ENCODE measurements around the gene RPS6KL1.
"Not testable (repeated sequence)": the region's sequence is repeated elsewhere in the genome, so short reads cannot be mapped to it uniquely, and the experiment has no call there.

RPS6KL1 gene

DNA sequence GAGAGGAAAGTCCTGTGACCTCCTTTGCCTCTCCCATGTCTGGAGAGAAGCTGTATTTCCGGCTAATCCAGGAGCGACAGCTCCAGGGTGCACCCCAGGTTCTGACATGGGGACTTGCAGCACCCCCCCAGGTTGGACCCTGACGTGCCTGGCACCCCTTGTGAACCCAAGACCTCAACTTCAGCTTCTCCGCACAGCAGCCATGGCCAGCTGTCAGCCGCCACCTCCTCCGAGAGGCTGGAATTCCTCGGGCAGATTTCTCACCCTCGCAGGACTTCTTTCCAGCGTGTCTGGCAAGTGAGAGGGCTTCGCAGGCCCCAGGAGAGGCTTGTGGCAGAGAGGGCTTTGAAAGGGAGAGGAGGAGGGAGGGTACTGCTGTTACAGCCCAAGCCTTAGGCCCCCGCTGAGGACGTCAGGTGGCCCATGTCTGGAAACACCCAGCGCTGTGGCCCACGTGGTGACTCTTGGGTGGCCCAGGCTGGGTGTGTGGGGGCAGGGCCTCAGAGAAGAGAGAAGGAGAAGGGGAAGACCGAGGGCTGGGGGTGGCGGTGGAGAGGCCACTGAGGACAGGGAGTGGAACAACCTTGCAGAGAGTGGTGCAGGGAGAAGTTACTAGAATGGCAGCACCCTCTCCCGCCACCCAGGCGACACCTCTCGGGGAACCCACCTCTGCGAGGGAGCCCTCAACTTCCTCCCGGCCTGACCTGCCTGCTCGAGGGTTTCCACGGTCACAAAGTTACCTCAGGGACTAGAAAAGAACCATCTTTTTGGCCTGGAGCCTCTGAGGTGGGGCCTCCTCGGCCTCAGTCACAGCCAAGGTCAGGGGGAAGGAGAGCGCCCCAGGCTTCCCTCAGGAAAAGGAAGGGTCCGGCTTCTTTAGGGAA, 11.7 kb upstream of the RPS6KL1 start:
- DNase-seq, result no peak

DNA sequence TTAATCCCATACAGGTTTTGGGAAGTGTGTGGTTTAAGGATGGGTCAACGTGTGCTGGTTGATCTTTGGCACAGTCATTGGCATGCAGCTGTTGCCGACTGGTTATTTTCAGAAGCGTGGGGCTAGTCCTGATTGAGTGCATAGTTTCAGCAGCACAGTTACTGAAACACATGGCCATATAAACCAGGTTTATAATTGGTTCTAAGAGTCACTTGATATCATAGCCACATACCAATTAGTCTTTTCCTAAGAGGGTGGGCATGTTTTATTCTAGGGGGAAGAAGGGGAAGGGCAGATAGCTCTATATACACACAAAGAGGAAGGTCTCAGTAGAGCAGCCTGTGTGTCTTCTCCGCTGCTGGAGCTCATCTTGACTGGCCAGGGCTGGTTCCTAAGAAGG, 11.0 kb upstream of the RPS6KL1 start:
- DNase-seq, result no peak

DNA sequence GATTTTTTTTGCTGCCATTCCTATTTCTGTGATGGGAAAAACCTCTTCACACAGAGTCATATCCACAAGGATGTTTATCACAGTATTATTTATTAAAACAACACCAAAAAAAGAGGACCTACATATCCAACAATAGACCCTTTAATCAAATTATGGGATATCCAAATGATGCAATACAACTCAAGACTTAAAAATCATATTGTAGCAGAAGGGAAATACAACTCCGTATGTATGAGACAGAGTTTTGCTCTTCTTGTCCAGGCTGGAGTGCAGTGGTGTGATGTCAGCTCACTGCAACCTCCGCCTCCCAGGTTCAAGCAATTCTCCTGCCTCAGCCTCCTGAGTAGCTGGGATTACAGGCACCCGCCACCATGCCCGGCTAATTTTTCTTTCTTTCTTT, 9.9 kb upstream of the RPS6KL1 start:
- not testable (repeated sequence) for DNase-seq

DNA sequence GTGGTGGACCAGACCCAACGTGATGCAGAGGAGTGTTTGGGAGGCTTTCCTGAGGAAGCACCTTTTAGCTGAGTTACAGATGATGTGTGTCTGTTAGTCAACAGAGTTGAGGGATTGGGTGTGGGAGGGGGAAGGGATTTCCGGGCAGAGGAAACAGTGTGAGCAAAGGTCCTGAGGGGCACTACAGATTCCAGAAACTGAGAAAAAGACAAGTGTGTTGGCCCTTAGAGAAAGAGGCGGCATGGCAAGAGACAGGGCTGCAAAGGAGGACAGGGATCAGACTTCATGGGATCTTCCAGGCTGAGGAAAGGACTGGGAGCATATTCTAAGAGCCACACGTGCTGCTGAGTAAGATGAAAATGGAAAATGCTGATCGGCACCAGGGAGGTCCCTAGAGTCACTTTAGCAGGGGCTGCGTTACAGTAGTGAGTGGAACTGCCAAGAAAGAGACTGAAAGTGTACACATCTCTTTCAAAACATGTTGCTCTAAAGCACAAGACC, 9.4 kb upstream of the RPS6KL1 start:
- DNase-seq, result no peak

DNA sequence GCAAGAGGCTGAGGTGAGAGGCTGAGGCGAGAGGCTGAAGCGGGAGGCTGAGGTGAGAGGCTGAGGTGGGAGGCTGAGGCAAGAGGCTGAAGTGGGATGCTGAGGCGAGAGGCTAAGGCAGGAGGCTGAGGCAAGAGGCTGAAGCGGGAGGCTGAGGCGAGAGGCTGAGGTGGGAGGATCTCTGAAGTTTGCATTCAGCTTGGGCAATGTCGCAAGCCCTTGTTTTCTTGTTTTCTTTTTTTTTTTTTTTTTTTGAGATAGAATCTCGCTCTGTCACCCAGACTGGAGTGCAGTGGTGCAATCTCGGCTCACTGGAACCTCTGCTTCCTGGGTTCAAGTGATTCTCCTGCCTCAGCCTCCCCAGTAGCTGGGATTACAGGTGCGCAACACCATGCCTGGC, 8.7 kb upstream of the RPS6KL1 start:
- DNase-seq, result not testable (repeated sequence)

DNA sequence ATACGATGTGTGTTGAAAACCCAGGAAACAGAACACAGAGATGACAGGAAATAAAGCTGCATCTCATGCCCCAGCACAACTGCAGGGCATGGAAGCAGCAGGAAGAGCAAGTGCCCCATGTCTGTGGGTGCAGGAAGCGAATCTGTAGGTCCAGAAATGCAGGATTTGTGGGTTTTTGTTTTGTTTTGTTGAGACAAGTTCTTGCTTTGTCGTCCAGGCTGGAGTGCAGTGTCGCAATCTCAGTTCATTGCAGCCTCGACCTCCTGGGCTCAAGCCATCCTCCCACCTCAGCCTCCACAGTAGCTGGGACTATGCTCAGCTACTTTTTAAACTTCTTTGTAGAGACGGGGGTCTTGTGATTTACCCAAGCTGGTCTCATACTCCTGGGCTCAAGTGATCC, 6.2 kb upstream of the RPS6KL1 start:
- DNase-seq, result no peak

DNA sequence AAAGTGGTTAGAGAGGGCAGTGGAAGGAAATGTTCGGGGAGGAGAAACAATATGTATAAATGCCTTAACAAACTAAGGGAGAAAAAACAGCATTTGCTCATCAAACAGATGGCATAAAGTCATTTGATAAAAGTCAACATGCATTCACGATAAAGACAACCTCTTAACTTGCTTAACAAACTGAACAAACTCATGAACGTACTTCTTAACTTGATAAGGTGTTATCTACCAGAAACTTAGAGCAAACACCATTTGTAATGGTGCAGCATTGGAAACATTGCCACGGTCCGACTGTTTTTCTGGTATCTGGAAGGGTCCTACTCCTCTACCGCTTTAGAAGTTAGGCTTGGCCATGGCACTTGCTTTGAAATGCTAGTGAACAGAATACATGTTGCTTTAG, 4.2 kb upstream of the RPS6KL1 start:
- DNase-seq, result no peak

DNA sequence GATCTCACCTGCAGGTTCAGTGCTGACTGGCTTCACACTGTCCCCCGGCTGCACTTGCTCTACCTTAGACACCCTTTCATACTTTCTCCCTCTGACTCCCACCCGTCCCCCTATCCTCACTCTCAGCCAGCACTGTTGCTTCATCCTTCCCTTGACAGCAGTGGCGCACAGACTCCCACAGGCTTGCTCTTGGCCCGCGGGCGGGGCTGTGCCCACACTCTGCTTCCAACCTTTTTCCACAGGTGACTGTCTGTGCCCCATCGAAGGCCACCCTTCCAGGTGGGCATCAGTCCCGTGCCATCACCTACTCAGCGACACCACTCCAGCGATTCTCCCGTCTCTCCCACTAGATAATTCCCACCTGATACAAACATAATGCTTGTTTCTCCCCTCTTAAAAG, 1.0 kb upstream of the RPS6KL1 start:
- DNase-seq, result no peak

DNA sequence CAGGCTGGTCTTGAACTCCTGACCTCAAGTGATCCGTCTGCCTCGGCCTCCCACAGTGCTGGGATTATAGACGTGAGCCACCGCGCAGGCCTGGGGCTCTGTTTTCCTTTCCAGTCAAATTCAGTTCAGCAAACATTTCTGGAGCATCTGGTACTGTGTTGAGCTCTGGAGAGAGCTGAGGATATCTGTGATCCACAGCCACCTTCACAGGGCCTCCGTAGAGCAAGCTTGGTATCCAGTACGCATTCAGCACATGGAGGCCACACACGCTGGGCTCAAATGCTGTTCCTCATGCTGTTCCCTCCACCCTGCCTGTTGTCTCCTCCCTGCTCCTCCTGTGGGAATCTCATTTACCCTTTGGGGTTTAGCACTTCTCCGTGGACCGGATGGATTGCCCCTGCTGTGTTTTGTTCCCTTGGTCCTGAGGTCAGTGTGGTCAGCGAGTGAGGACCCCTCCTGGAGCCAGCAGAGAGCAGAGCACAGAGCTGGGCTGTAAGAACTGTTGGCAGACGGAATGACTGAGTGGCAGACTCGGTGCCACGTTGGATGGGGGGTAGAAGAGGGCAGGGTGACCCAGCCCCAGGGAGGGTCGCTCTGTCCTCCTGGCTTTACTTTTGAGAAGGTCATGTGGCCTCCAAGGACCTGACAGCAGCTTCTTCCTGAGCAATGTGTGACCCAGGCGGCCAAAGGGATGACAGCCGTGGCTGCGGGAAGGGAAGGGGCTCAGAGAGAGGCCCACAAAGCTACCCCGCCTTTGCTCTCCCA, 891 bp downstream of the RPS6KL1 start:
- no peak for DNase-seq

DNA sequence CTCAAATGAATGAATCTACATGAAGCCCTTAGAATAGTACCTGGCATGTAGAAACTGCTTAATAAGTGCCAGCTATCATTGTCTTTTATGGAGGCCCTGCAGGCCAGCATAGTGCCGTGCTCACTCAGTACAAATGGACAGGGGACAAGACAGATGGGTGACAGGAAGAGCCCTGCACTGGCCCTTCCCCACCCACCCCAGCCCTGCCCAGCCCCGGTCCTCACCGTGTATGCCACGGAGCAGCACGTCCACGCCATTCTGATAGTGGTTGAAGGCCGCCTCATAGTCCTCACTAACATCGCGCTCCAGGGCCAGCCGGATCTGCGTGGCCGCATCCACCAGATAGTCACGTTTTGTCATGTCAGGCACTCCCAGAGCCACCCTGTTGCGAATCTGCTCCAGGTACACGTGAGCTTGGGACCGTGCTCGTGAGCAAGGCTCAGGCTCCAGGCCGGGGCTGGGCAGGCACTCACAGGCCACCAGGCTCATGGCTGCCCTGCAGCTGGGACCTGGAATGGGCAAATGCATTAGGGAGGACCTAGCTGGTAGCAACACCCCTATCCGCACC, 1.9 kb downstream of the RPS6KL1 start:
- DNase-seq, result no peak

DNA sequence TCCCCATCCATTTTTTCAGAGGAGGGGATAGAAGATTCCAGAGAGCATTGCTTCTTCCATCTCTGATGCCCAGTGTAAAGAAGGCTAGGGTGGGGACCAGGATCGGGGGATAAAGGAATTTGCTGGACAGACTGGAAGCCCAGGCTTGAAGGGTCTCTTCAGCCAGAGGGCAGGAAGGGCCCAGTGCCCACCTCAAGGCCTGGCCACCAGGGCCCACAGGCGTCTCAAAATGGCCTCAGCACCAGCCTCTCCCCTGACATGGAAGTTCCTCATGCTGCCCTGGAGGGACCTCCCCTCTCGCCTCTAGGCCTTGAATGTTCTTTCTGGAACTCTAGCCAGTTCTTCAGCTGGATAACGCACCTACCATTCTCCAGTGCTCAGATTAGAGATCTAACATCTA, 2.8 kb downstream of the RPS6KL1 start:
- no peak for DNase-seq

DNA sequence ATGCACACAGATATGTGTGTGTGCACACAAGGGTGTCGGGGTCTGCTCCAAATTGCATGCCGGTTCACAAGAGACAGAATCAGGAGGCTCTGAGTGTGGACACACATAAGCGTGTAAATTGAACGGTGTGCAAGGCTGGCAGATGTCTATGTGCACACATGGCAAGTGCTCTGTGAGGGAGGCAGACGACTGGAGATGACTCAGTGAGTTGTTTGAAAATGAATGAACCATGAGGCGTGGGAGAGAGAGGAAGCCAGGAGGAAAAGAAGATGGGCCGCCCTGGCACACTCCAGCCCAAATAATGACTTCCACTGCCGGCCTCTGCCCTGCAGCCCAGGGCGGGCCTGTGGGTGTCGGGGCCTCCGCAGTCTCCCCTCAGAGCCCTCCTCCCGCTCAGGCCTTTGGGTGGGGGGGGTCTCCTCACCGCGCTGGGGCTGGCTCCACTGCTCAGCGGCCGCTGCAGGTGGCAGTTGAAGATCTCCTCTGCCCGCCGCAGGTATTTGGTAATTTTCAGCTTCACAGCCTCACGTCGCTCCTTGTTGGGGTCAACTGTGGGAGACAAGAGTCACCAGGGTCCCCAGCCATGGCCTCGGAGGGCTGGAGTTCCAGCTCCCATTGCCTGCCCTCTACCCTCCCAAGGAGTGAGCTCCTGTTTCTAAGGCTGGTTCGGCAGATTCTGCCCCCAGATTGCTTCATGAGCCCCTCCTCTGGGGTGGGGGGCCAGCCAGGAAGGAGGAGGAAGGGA, 3.5 kb downstream of the RPS6KL1 start:
- no peak for DNase-seq

DNA sequence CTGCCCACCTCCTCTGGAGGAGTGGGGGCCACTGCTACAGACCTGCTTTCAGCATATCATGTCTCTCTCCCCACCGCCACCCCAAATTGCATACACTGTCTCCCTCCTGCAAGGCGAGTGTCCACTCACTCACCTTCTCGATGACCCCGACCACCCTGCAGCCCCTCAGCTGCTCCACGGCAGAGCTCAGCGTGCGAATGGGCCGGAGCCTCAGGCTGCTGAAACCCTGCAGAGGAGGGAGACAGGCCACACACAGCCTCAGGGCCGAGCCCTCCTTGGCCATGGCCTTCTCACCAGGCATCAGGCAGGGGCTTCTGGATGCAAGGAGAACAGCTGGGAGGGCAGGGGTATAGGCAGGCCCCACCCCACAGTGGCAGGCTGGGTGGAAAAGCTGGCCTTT, 4.7 kb downstream of the RPS6KL1 start:
- DNase-seq, result no peak

DNA sequence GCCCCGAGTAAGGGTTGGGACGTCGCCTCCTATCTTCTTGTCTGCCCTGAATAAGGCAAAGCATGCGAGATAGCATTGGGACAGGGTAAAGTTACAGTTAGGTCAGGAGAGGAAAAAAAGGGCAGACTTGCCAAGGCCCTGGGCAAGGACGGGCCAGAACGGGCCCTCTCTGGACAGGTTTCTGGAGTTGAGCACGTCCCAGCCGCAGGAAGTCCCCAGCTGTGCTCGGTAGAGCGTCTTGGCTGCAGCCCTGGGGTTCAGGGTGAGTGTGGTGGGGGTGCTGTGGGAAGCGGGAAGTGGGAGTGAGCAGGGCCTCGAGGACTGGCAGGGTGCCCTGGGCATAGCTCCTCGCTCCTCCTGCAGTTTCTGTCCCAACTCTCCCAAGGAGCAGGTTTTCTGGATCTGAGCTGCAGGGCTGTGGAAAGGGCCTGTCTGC, 5.4 kb downstream of the RPS6KL1 start:
- DNase-seq, result no peak

DNA sequence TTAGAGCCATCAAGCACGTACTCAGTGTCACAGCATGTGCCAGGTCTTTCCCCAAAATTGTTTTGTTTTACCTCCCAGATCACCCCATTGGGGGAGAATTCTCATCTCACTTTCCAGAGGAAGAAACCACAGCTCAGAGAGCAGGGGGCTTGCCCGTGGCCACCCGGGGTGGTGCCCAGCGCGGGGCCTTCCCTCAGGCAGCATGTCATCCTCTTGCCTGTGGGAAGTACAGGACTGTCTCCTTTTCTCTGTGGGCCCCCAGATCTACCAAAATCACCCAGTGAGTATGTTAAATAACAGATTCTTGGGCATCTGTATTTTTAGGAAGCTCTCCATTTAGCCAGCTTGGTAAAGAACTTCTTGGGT, 5.9 kb downstream of the RPS6KL1 start:
- no peak for DNase-seq

DNA sequence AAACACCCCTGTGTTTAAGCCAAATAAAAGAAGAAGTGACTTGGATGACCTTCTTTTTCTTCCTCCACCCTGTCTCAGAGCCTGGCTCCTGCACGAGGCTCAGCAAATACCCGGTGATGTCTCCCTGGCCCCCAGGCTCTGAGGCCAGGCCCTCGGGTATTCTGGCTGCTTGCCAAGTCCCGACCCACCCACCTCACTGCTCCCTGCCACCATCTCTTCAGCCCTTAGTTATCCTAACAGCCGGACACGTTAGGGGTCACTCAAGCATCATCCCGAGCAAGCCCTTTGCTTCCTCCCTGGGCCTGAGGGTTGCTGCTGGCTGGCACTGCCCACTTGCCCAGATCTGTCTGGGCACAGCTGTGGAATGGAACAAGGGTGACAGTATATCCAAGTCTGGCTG, 7.2 kb downstream of the RPS6KL1 start:
- no peak for DNase-seq

DNA sequence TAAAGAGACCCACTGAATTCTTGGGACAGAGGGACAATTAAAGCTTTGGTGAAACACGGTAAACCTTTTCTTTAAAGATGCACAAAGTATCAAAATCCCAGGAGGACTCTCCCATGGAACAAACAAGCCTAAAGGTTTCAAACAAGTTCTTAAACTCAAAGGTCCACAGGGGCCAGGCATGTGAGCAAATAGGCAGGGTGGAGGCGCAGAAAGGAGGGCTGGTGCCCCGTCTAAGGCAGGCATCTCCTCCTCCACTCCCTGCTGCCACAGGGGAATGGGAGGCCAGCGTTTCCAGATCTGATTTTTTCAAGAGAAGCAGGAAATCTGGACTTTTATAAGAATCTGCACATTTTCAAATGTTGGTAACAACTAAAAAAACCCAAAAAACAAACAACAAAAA, 7.6 kb downstream of the RPS6KL1 start:
- no peak for DNase-seq

DNA sequence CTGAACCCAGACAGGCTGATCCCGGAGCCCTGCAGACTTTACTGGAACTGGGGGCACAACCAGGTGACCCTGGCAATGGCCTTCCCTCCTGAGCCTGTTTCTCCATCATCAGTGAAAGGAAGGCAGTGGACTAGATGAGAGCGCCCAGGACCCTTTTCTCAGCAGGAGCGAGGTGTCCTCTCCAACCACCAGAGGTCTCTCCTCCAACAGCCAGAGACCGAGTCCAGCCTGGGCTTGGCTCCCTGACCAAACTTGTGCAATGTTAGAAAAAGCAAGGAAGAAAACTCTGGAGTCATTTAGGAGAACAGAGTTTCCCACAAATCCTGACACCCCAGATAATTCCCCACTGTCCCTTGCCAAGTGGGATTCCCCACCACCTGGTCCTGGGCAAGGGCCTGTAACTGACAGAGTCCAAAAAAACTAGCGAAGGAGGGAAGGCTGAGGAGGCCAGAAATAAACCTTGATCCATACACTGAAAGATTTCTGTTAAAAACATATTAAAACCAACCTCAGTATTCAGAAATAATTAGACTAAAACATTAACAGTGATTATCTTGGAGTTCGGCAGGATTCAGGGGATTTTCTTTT, 9.0 kb downstream of the RPS6KL1 start:
- peak; percentile 27 for DNase-seq

DNA sequence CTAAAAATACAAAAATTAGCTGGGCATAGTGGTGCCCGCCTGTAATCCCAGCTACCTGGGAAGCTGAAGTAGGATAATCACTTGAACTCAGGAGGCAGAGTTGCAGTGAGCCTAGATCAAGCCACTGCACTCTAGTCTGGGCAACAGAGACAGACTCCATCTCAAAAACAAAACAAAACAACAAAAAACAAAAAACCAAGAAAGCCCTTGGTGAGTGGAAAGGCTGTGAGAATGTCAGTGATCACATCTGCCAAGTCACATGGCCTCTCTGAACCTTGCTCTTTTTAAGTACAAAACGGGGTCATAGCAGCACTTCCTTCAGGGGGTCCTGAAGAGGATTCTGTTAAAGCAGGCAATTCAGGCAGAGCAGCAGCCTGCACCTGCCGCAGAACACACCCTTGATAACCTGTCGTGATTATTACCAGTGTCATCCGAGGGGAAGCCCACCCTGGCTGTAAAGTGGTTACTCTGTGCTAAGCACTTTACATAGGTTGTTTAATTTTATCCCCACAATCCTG, 9.6 kb downstream of the RPS6KL1 start:
- DNase-seq, result no peak

DNA sequence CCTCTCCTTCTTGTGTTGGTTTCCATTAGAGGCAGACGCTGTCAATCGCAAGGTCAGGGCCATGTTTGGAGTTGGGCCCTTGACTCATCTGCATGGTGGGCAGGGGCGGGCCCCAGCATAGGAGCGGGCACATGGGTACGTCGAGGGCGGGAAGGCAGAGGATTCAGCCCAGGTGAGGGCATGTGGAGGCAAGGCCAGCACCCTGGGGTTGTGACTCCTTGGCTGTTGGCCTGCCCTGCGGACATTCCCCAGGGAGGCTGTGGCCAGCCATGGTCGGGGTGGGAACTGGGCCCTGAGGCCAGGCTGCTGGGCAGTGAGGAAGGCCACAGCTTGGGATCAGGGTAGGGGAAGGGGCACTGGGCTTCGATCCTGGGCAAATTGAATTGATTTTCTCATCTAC, 10.3 kb downstream of the RPS6KL1 start:
- no peak for DNase-seq

DNA sequence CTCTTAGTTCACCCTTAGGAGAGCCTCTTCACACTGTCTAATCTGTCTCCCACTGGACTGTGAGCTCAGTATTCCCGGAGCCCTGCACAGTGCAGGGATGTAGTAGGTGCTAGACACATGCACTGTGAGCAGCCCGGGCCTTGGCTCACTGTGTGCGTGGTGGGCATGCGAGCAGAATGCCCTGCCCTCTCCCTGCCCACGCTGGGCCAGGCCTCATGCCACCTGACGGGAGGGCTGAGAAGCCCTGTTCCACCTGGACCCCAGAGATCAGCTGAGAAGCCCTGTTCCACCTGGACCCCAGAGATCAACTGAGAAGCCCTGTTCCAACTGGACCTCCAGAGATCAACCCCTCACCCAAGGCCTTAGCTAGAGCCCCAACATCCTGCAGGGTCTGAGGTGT, 10.9 kb downstream of the RPS6KL1 start:
- no peak for DNase-seq

DNA sequence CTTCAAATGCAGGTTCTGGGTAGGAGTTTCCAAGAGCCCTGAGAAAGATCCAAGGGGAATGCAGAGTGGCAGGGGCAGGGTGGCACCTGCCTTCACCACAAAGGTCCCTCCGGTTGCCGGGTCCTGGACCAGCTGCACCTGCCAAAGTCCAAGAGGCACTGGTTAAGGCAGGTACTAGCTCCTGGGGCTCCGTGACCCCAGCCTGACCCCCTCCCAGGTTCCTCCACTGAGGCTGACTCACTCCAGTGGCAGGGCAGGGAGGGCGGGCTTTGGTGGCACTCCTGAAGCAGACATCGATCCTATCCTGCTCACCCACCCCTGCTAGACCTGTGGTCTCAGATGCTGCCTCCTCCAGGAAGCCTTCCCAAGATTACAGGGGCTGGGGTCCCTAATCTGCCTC, 11.4 kb downstream of the RPS6KL1 start:
- no peak for DNase-seq

DNA sequence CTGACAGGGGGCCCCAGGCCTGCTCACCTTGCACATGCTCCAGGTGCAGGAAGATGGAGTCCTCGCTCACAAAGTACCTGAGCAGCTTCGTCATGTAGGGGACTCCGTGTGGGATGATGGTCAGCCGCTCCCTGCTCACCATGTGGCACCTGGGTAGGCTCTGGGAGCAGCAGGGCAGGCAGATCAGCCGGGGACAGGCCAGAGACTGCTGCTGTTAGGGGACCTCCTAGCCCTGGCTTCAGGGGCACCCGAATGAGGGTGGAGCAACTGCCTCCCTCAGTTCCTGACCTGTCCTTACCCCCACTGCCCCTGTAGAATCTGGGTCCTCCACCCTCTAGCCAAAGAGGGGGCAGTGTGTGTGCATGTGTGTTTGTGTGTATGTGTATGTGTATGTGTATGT, 11.8 kb downstream of the RPS6KL1 start:
- no peak for DNase-seq

Measured in activated CD4-positive, alpha-beta T cell treated with anti-CD3 and anti-CD28 coated beads, Interleukin-2, Interleukin-6, amounts not matched to agents 100 ng/mL and 50 ng/mL, durations not matched to agents 16 hours and 8 hours (primary cell).